OCI-LY1 (cell line): ENCODE results near the gene SLC23A2.

ENCODE experiments used
- EZH2 ChIP-seq: fragments of 200-600 bp; sonication (generic), shearing (Covaris generic); IDR thresholded peaks from 2 replicates; pipeline ENCODE4 v1.8.0; 2017; ENCODE audit warnings: borderline replicate concordance, mixed run types, mild to moderate bottlenecking, antibody characterized with exemption, low read length, moderate library complexity, mixed read lengths
- TF ChIP-seq, protein P1 (sequence below): fragments of 200-600 bp; sonication (generic), shearing (Covaris generic); IDR thresholded peaks from 2 replicates; pipeline ENCODE4 v1.5.1; 2017; ENCODE audit warnings: mild to moderate bottlenecking, antibody characterized with exemption, low read length, moderate library complexity, mixed read lengths

DNA sequence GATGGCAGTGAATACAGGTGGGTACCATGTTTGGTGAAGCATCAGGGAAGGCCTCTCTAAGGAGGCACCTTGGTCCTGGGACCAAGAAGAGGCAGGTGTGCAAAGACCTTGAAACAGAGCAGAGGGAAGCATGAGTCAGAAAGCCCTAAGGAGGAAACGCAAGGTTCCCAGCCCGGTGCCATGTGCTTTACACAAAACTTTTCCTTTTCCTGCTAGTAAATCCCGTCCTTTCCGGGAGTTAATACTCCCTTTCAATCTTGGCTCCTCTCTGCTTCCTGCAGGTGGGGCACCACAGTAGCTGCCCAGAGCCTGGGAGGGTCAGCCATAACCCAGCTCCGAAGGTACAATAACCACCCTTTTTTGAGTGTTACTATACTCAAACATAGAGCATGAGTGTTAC lies 19.4 kb upstream of the SLC23A2 start:
- TF ChIP-seq, protein P1, sequence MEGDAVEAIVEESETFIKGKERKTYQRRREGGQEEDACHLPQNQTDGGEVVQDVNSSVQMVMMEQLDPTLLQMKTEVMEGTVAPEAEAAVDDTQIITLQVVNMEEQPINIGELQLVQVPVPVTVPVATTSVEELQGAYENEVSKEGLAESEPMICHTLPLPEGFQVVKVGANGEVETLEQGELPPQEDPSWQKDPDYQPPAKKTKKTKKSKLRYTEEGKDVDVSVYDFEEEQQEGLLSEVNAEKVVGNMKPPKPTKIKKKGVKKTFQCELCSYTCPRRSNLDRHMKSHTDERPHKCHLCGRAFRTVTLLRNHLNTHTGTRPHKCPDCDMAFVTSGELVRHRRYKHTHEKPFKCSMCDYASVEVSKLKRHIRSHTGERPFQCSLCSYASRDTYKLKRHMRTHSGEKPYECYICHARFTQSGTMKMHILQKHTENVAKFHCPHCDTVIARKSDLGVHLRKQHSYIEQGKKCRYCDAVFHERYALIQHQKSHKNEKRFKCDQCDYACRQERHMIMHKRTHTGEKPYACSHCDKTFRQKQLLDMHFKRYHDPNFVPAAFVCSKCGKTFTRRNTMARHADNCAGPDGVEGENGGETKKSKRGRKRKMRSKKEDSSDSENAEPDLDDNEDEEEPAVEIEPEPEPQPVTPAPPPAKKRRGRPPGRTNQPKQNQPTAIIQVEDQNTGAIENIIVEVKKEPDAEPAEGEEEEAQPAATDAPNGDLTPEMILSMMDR, result no peak
- TF ChIP-seq EZH2, result no peak
